ENCODE results near the gene PATJ. TPM values are rescaled to one million over a fixed set of nuclear protein-coding genes. Genes with fewer than 3 reads are reported as not detected.

The PATJ gene
- total and polyA plus RNA-seq, 2 of the 13 experiments (the other 11 are each of a cell fraction or from before 2014, with no cell fraction given), result 6.2 to 16.8 TPM

- TF ChIP-seq ZNF609 (CRISPR knock-in tag; IDR thresholded peaks at IDR 0.05; ENCODE audit: borderline replicate concordance) (peak; percentile 53; the same call in 1 of the 2 replicates), GATAD1 (CRISPR knock-in tag; IDR thresholded peaks at IDR 0.05) (peak; percentile 95), SNAPC5 (CRISPR knock-in tag; IDR thresholded peaks at IDR 0.05; ENCODE audit: borderline replicate concordance) (no peak), ZNF207 (IDR thresholded peaks at IDR 0.05; ENCODE audit: borderline replicate concordance) (no peak), ZNF326 (CRISPR knock-in tag; IDR thresholded peaks at IDR 0.05; ENCODE audit: borderline replicate concordance) (no peak), ZNF3 (CRISPR knock-in tag; IDR thresholded peaks at IDR 0.05) (no peak), SMARCC2 (IDR thresholded peaks at IDR 0.05) (no peak), DNMT3B (CRISPR knock-in tag; conservative IDR thresholded peaks at IDR 0.05) (no peak), TCF7L2 (IDR thresholded peaks at IDR 0.05; ENCODE audit: low read depth, low read length) (no peak), PRDM15 (CRISPR knock-in tag; IDR thresholded peaks at IDR 0.05) (no peak), ZNF589 (CRISPR knock-in tag; conservative IDR thresholded peaks at IDR 0.05) (no peak), ZNF512 (CRISPR knock-in tag; IDR thresholded peaks at IDR 0.05) (no peak)
- TF ChIP-seq, protein P1, sequence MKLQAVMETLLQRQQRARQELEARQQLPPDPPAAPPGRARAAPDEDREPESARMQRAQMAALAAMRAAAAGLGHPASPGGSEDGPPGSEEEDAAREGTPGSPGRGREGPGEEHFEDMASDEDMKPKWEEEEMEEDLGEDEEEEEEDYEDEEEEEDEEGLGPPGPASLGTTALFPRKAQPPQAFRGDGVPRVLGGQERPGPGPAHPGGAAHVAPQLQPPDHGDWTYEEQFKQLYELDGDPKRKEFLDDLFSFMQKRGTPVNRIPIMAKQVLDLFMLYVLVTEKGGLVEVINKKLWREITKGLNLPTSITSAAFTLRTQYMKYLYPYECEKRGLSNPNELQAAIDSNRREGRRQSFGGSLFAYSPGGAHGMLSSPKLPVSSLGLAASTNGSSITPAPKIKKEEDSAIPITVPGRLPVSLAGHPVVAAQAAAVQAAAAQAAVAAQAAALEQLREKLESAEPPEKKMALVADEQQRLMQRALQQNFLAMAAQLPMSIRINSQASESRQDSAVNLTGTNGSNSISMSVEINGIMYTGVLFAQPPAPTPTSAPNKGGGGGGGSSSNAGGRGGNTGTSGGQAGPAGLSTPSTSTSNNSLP (IDR thresholded peaks at IDR 0.05; ENCODE audit: low read depth, low read length), result no peak; the same call in 1 of the 2 replicates
- TF ChIP-seq, protein P2, sequence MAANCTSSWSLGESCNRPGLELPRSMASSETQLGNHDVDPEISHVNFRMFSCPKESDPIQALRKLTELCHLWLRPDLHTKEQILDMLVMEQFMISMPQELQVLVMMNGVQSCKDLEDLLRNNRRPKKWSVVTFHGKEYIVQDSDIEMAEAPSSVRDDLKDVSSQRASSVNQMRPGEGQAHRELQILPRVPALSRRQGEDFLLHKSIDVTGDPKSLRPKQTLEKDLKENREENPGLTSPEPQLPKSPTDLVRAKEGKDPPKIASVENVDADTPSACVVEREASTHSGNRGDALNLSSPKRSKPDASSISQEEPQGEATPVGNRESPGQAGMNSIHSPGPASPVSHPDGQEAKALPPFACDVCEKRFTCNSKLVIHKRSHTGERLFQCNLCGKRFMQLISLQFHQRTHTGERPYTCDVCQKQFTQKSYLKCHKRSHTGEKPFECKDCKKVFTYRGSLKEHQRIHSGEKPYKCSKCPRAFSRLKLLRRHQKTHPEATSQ (CRISPR knock-in tag; IDR thresholded peaks at IDR 0.05; ENCODE audit: borderline replicate concordance), result no peak
Measured at GRCh38 chr1:61724813-61725694, 17.2 kb upstream of the PATJ start, which contains the start of gene TM2D1 (continued).
